GM19397 (cell line): Measurements from ENCODE around the gene GPRC5C.
"Not testable (repeated sequence)": the region's sequence is repeated elsewhere in the genome, so short reads cannot be mapped to it uniquely, and the experiment has no call there.

Experiments
- ATAC-seq: cut with Tn5 transposase; IDR thresholded peaks from one replicate; pipeline ENCODE4 v1.9.1; 2021; ENCODE audit warnings: mild to moderate bottlenecking, moderate library complexity; ENCODE audit not compliant: unreplicated experiment

The GPRC5C gene

GRCh38 chr17:74467221-74467951 lies 35.5 kb downstream of the GPRC5C start:
- peak; percentile 65 for ATAC-seq

GRCh38 chr17:74471341-74471740 lies 39.5 kb downstream of the GPRC5C start:
- ATAC-seq = no peak

- ATAC-seq = no peak
Observed at GRCh38 chr17:74472890-74473289, 41.0 kb downstream of the GPRC5C start.

- no peak for ATAC-seq
Observed at GRCh38 chr17:74473294-74473693, 41.4 kb downstream of the GPRC5C start.

- no peak for ATAC-seq
Observed at GRCh38 chr17:74474043-74474792, 42.3 kb downstream of the GPRC5C start.

GRCh38 chr17:74475189-74475588 lies 43.3 kb downstream of the GPRC5C start:
- ATAC-seq = no peak

- no peak for ATAC-seq
Observed at GRCh38 chr17:74477411-74477810, 45.5 kb downstream of the GPRC5C start.

- ATAC-seq = no peak
Observed at GRCh38 chr17:74478420-74479100, 46.7 kb downstream of the GPRC5C start.

- ATAC-seq = no peak
Observed at GRCh38 chr17:74480290-74480689, 48.4 kb downstream of the GPRC5C start.

GRCh38 chr17:74481621-74482020 lies 49.7 kb downstream of the GPRC5C start:
- ATAC-seq = no peak

- no peak for ATAC-seq
Observed at GRCh38 chr17:74484066-74484465, 52.2 kb downstream of the GPRC5C start.

GRCh38 chr17:74485022-74485743 lies 53.3 kb downstream of the GPRC5C start:
- no peak for ATAC-seq

GRCh38 chr17:74485841-74486240 lies 54.0 kb downstream of the GPRC5C start:
- no peak for ATAC-seq

- not testable (repeated sequence) for ATAC-seq
Observed at GRCh38 chr17:74488276-74488675, 56.4 kb downstream of the GPRC5C start.

GRCh38 chr17:74490716-74491115 lies 58.8 kb downstream of the GPRC5C start:
- ATAC-seq = no peak

- ATAC-seq = no peak
Observed at GRCh38 chr17:74491626-74492025, 59.7 kb downstream of the GPRC5C start.

- ATAC-seq = no peak
Observed at GRCh38 chr17:74493331-74493833, 61.5 kb downstream of the GPRC5C start.
